ENCODE data around the gene GPR82. TPM values are rescaled to one million over a fixed set of nuclear protein-coding genes. Genes with fewer than 3 reads are reported as not detected.

GPR82 gene
- total and polyA plus RNA-seq, 2 donors from 2014 or later: 0.15 to 0.98 TPM

- H3K4me1 ChIP-seq (ENCODE audit: control insufficient read depth in 2 of 3, insufficient read depth in 2 of 3, low read depth in 1 of 3, low read length in 3 of 3): no peaks in the 10 kb centered on the region
- no peak overlapping the region for H3K27ac ChIP-seq (ENCODE audit: low read depth in 2 of 2, low read length in 2 of 2)
- peak in 1 of 5 donors; percentile 2 for DNase-seq
- intact Hi-C loops (cut with DNase I): no loop called here
- no peaks in the 10 kb centered on the region for H3K36me3 ChIP-seq (ENCODE audit: control insufficient read depth in 2 of 3, insufficient read depth in 3 of 3, low read length in 3 of 3)
- peak; percentile 11 for FAIRE-seq
- H3K27me3 ChIP-seq (ENCODE audit: control insufficient read depth, insufficient read depth, low read length): peaks cover 4% of the 10 kb centered on the region
- TF ChIP-seq CTCF (IDR thresholded peaks at IDR 0.05; ENCODE audit: borderline replicate concordance, extremely low read depth, insufficient read depth): no peak
- H3K9ac ChIP-seq (ENCODE audit: low read length in 3 of 3): no peak overlapping the region
- no peak overlapping the region for H3K4me3 ChIP-seq (ENCODE audit: low read length in 3 of 3)
- H3K9me3 ChIP-seq (ENCODE audit: control insufficient read depth in 2 of 3, insufficient read depth in 1 of 3, low read length in 3 of 3): no peaks in the 10 kb centered on the region
These were observed 39.8 kb upstream of the GPR82 start for GRCh38 chrX:41684138-41684537.

GRCh38 chrX:41684940-41685339 is 39.0 kb upstream of the GPR82 start:
- intact Hi-C loops (cut with DNase I): no loop called here
- Histone ChIP-seq H3K36me3 (ENCODE audit: control insufficient read depth in 2 of 3, insufficient read depth in 3 of 3, low read length in 3 of 3) (no peaks in the 10 kb centered on the region), H3K27ac (ENCODE audit: low read depth in 2 of 2, low read length in 2 of 2) (no peak overlapping the region), H3K4me3 (ENCODE audit: low read length in 3 of 3) (no peak overlapping the region), H3K9me3 (ENCODE audit: control insufficient read depth in 2 of 3, insufficient read depth in 1 of 3, low read length in 3 of 3) (no peaks in the 10 kb centered on the region), H3K9ac (ENCODE audit: low read length in 3 of 3) (no peak overlapping the region), H3K4me1 (ENCODE audit: control insufficient read depth in 2 of 3, insufficient read depth in 2 of 3, low read depth in 1 of 3, low read length in 3 of 3) (no peaks in the 10 kb centered on the region), H3K27me3 (ENCODE audit: control insufficient read depth, insufficient read depth, low read length) (peaks cover 4% of the 10 kb centered on the region)
- no peak for FAIRE-seq
- no peak for TF ChIP-seq CTCF (IDR thresholded peaks at IDR 0.05; ENCODE audit: borderline replicate concordance, extremely low read depth, insufficient read depth)
- no peak for DNase-seq

- DNase-seq (no peak), FAIRE-seq (no peak)
- no peak for TF ChIP-seq CTCF (IDR thresholded peaks at IDR 0.05; ENCODE audit: borderline replicate concordance, extremely low read depth, insufficient read depth)
- Histone ChIP-seq H3K36me3 (ENCODE audit: control insufficient read depth in 2 of 3, insufficient read depth in 3 of 3, low read length in 3 of 3) (no peaks in the 10 kb centered on the region), H3K4me1 (ENCODE audit: control insufficient read depth in 2 of 3, insufficient read depth in 2 of 3, low read depth in 1 of 3, low read length in 3 of 3) (no peaks in the 10 kb centered on the region), H3K9ac (ENCODE audit: low read length in 3 of 3) (no peak overlapping the region), H3K27ac (ENCODE audit: low read depth in 2 of 2, low read length in 2 of 2) (no peak overlapping the region), H3K4me3 (ENCODE audit: low read length in 3 of 3) (no peak overlapping the region), H3K27me3 (ENCODE audit: control insufficient read depth, insufficient read depth, low read length) (peaks cover 4% of the 10 kb centered on the region), H3K9me3 (ENCODE audit: control insufficient read depth in 2 of 3, insufficient read depth in 1 of 3, low read length in 3 of 3) (no peaks in the 10 kb centered on the region)
- intact Hi-C loops (cut with DNase I): no loop called here
These were observed 37.2 kb upstream of the GPR82 start for GRCh38 chrX:41686788-41687187.

- H3K9me3 ChIP-seq (ENCODE audit: control insufficient read depth in 2 of 3, insufficient read depth in 1 of 3, low read length in 3 of 3): no peaks in the 10 kb centered on the region
- FAIRE-seq (peak; percentile 81), DNase-seq (no peak)
- no peak overlapping the region for H3K27ac ChIP-seq (ENCODE audit: low read depth in 2 of 2, low read length in 2 of 2)
- no peak for TF ChIP-seq CTCF (IDR thresholded peaks at IDR 0.05; ENCODE audit: borderline replicate concordance, extremely low read depth, insufficient read depth)
- H3K9ac ChIP-seq (ENCODE audit: low read length in 3 of 3): no peak overlapping the region
- no peaks in the 10 kb centered on the region for H3K36me3 ChIP-seq (ENCODE audit: control insufficient read depth in 2 of 3, insufficient read depth in 3 of 3, low read length in 3 of 3)
- peaks cover 4% of the 10 kb centered on the region for H3K27me3 ChIP-seq (ENCODE audit: control insufficient read depth, insufficient read depth, low read length)
- intact Hi-C loops (cut with DNase I): no loop called here
- H3K4me3 ChIP-seq (ENCODE audit: low read length in 3 of 3): no peak overlapping the region
- H3K4me1 ChIP-seq (ENCODE audit: control insufficient read depth in 2 of 3, insufficient read depth in 2 of 3, low read depth in 1 of 3, low read length in 3 of 3): no peaks in the 10 kb centered on the region
These were observed 35.8 kb upstream of the GPR82 start for GRCh38 chrX:41688156-41688555.
